K562 (cell line): ENCODE results near the gene ATOH8. TPM values are rescaled to one million over a fixed set of nuclear protein-coding genes. Genes with fewer than 3 reads are reported as not detected.

ENCODE experiments used
- ATAC-seq: fragments of 200-7000 bp; cut with Tn5 transposase; 3 replicates; pipeline ENCODE4 v1.9.1; 2020; ENCODE audit warnings: moderate library complexity
- BruUV-seq: library from RNA; stranded (reverse); fragments of 400-500 nt; replicated peaks from 2 replicates; lab custom pipeline; 2021; lab: Mats Ljungman, UMichigan
- CTCF ChIA-PET: fragments of 300-600 bp; formaldehyde crosslinking; extraction: SDS; loops from one replicate; lab custom pipeline; 2021; ENCODE audit warnings: low intra/inter-chr PET ratio; lab: Yijun Ruan, JAX
- POLR2A ChIA-PET: fragments of 300-600, 350-650 bp; sonication (Branson Sonifier 250); formaldehyde crosslinking; extraction: SDS; loops from one replicate; lab custom pipeline; 2021; ENCODE audit warnings: antibody characterized with exemption, inconsistent platforms; lab: Yijun Ruan, JAX
- DNase-seq, 4 experiments: peaks; one replicate each; pipeline versions ENCODE4 v3.0.0 to v3.0.0-alpha.2; 2011 to 2018; ENCODE audit warnings: low spot score in 3 of 4, mixed read lengths in 3 of 4; ENCODE audit errors: extremely low read depth in 1 of 4
- FAIRE-seq: peaks from 2 replicates; lab custom pipeline; 2011; peaks lifted over from hg19 to GRCh38; lab: Jason Lieb, UNC
- H2AFZ ChIP-seq: 2 replicates; pipeline ENCODE4 v1.6.0; 2011; ENCODE audit warnings: low read depth, low read length, control low read depth, inconsistent platforms
- H3K27ac ChIP-seq: fragments of 200-600 bp; 3 replicates; pipeline ENCODE4 v1.8.0; 2011; ENCODE audit warnings: low read depth, mild to moderate bottlenecking, control low read depth, inconsistent platforms, low read length, moderate library complexity, mixed read lengths; ENCODE audit errors: extremely low read depth
- H3K27me3 ChIP-seq, 2 experiments: fragments of 300-600 bp in 1 of 2; 2 replicates in 1 of 2; 3 replicates in 1 of 2; pipeline versions ENCODE4 v1.6.0 to v1.8.0; 2011; ENCODE audit warnings: inconsistent platforms in 2 of 2, low read length in 2 of 2, mild to moderate bottlenecking in 1 of 2, mixed read lengths in 1 of 2, moderate library complexity in 1 of 2; ENCODE audit not compliant: control insufficient read depth in 2 of 2, insufficient read depth in 2 of 2
- H3K36me3 ChIP-seq: fragments of 300-600 bp; 3 replicates; pipeline ENCODE4 v1.8.0; 2011; ENCODE audit warnings: mild to moderate bottlenecking, low read length, inconsistent platforms; ENCODE audit not compliant: control insufficient read depth, insufficient read depth
- H3K4me1 ChIP-seq, 2 experiments: fragments of 200-600 bp in 1 of 2; replicated peaks in 1 of 2; 2 replicates in 1 of 2; 3 replicates in 1 of 2; pipeline versions ENCODE4 v1.5.1 to v1.8.0; 2011; ENCODE audit warnings: inconsistent platforms in 2 of 2, low read length in 2 of 2, mild to moderate bottlenecking in 1 of 2, mixed read lengths in 1 of 2, moderate library complexity in 1 of 2; ENCODE audit not compliant: control insufficient read depth in 2 of 2, insufficient read depth in 2 of 2
- H3K4me2 ChIP-seq: 2 replicates; pipeline ENCODE4 v1.6.1; 2011; ENCODE audit warnings: low read length, control low read depth, inconsistent platforms, mixed read lengths; ENCODE audit not compliant: insufficient read depth
- H3K4me3 ChIP-seq: fragments of 200-600 bp; sonication (generic), shearing (Covaris generic); 2 replicates; pipeline ENCODE4 v1.5.1; 2016; ENCODE audit warnings: control low read depth, inconsistent platforms
- H3K79me2 ChIP-seq: fragments of 200-600 bp; 3 replicates; pipeline ENCODE4 v1.8.0; 2011; ENCODE audit warnings: low read length, inconsistent platforms; ENCODE audit not compliant: control insufficient read depth, insufficient read depth
- H3K9ac ChIP-seq, 2 experiments: 2 replicates each; pipeline versions ENCODE4 v1.6.0 to v1.6.1; 2011; ENCODE audit warnings: low read depth in 2 of 2, low read length in 2 of 2, control low read depth in 1 of 2, inconsistent platforms in 1 of 2, mild to moderate bottlenecking in 1 of 2, mixed read lengths in 1 of 2; ENCODE audit not compliant: insufficient read depth in 1 of 2
- H3K9me1 ChIP-seq: one replicate; pipeline ENCODE4 v1.6.0; 2011; ENCODE audit warnings: inconsistent platforms, mild to moderate bottlenecking, low read length, moderate library complexity; ENCODE audit not compliant: control insufficient read depth, insufficient read depth
- H3K9me3 ChIP-seq: replicated peaks from 2 replicates; pipeline ENCODE4 v1.5.1; 2011; ENCODE audit warnings: low read depth, low read length, inconsistent platforms; ENCODE audit not compliant: control insufficient read depth, insufficient read depth
- H4K20me1 ChIP-seq: replicated peaks from 2 replicates; pipeline ENCODE4 v1.6.1; 2011; ENCODE audit warnings: low read length, inconsistent platforms, mixed read lengths; ENCODE audit not compliant: control insufficient read depth, insufficient read depth
- MAFK ChIP-seq: IDR thresholded peaks from 2 replicates; pipeline ENCODE4 v1.6.1; 2011; ENCODE audit warnings: low read length, improper control_type of control experiment
- MXD1 ChIP-seq: fragments of 250-450 bp; sonication (Bioruptor Pico); IDR thresholded peaks from 2 replicates; pipeline ENCODE4 v1.8.0; 2021; ENCODE audit warnings: borderline replicate concordance, mild to moderate bottlenecking, moderate library complexity; ENCODE audit not compliant: poor library complexity, severe bottlenecking
- NEUROD1 ChIP-seq: fragments of 150-350 bp; IDR thresholded peaks from 2 replicates; pipeline ENCODE4 v1.6.1; 2014; ENCODE audit warnings: borderline replicate concordance, low read length, low read depth; ENCODE audit not compliant: partially characterized antibody
- NFIC ChIP-seq: fragments of 450-650 bp; IDR thresholded peaks from 2 replicates; pipeline ENCODE4 v1.6.1; 2017; ENCODE audit warnings: mild to moderate bottlenecking, inconsistent platforms
- POLR3G ChIP-seq: IDR thresholded peaks from 2 replicates; pipeline ENCODE4 v1.6.1; 2011; ENCODE audit not compliant: insufficient read length, insufficient replicate concordance; ENCODE audit errors: extremely low read depth
- WGBS: fragments of 100-300 bp; shearing (Covaris generic); methylation state at CpG from one replicate; pipeline ENCODE4 v1.1.6; 2016; ENCODE audit warnings: low coverage, mixed read lengths; ENCODE audit not compliant: insufficient coverage; ENCODE audit errors: missing lambda C conversion rate; 5-methylcytosine and 5-hydroxymethylcytosine counted together
- in situ Hi-C: fragments of 300-500 bp; cut with MboI; formaldehyde crosslinking; loops from 4 replicates; pipeline ENCODE4 v1.15.0; 2018; ENCODE audit warnings: inconsistent platforms, mixed read lengths
- intact Hi-C: fragments of 100-400 bp; cut with micrococcal nuclease; formaldehyde crosslinking; loops from 2 replicates; pipeline ENCODE4 v1.14.2; 2022
- polyA plus RNA-seq, 8 experiments: library from polyadenylated mRNA; depleted of rRNA in 4 of 8; stranded (reverse) in 5 of 8; unstranded in 3 of 8; fragments of >200 nt; fragmentation: Nextera tagmentation in 2 of 8; fragmentation: Illumina TruSeq in 1 of 8; extraction: Ambion mirVana in 2 of 8; extraction: Trizol in 1 of 8; gene quantifications; 2 replicates each; pipeline versions ENCODE4 v1.2.1 to v1.2.3, GENCODE V29; 2011 to 2014; ENCODE audit warnings: inconsistent platforms in 1 of 8, missing spikeins in 1 of 8
- total RNA-seq, 7 experiments: library from RNA; depleted of rRNA in 6 of 7; stranded (reverse); fragments of >200 nt in 6 of 7; fragmentation: Illumina TruSeq in 2 of 7; extraction: Trizol in 2 of 7; gene quantifications; 2 replicates each; pipeline versions ENCODE4 v1.2.1 to v1.2.3, GENCODE V29; 2011 to 2021; ENCODE audit warnings: low replicate concordance in 1 of 7

Gene ATOH8
- total and polyA plus RNA-seq, 9 of the 15 experiments (the other 6 are each of a cell fraction or from before 2014, with no cell fraction given): not detected

- no peaks in the 10 kb centered on the region for H3K79me2 ChIP-seq
- no peaks in the 10 kb centered on the region for H3K36me3 ChIP-seq
- H4K20me1 ChIP-seq: peaks cover 5% of the 10 kb centered on the region; the same call in 1 of the 2 replicates
- BruUV-seq: no TSS peak
- ATAC-seq: no peak
- H3K4me1 ChIP-seq: peaks cover 0 to 7% of the 10 kb centered on the region in 2 experiments; a peak in 2 of 5 replicates
- no peak overlapping the region for H2AFZ ChIP-seq
- ChIA-PET CTCF (no interaction called here), POLR2A (interaction anchor here (0.6 to 0.8 kb wide), 2 partner anchors 10 to 13 kb away, joined by 3 to 4 read pairs; no protein-coding TSS in a partner anchor)
- no peak for TF ChIP-seq POLR3G
- TF ChIP-seq MAFK: no peak
- TF ChIP-seq NEUROD1: no peak
- TF ChIP-seq NFIC: peak; percentile 38; the same call in 1 of the 2 replicates
- TF ChIP-seq MXD1 (CRISPR knock-in tag): no peak
- no peak for FAIRE-seq
- intact Hi-C loops: no loop called here
- no peak overlapping the region for H3K4me2 ChIP-seq
- in situ Hi-C loops: no loop called here
- WGBS: 6% methylated on average over 36 of the region's 37 CpGs
- H3K4me3 ChIP-seq: no peak overlapping the region
- DNase-seq: no peak
- H3K27me3 ChIP-seq: peaks cover 56 to 94% of the 10 kb centered on the region in 2 experiments
- H3K27ac ChIP-seq: no peak overlapping the region
- no peaks in the 10 kb centered on the region for H3K9me3 ChIP-seq
- H3K9ac ChIP-seq: no peak overlapping the region
- no peaks in the 10 kb centered on the region for H3K9me1 ChIP-seq
Measured at GRCh38 chr2:85772019-85772745, 18.4 kb downstream of the ATOH8 start.
